ENCODE results near the gene SRGAP1.

DNA sequence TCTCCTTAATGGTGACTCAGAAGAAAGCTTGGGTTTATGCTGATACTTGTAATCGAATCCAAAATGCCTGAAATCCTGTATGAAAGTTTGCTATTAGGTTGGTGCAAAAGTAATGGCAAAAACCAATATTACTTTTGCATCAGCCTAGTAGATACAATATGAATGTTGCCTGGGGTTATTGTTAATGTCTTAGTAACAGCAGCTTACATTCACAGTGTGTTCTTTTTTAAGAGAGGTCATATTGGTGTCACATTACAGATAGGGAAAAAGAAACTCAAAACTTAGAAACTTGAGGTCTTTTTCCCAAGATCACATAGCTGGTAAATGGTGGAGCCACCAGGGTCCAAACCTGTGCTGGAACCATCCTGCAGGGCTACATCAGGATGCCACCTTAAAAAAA, 25.2 kb downstream of the SRGAP1 start:
- TF ChIP-seq POLR2A (IDR thresholded peaks at IDR 0.05): no peak
- no peak for TF ChIP-seq EP300 (IDR thresholded peaks at IDR 0.05)

Measured in upper lobe of left lung (tissue), 4 donors.